NB4 (cell line): ENCODE data around the gene PPP1CC.

Experiments used
- DNase-seq: peaks from one replicate; pipeline ENCODE4 v3.0.0; 2010; ENCODE audit warnings: low read depth
- H3K4me3 ChIP-seq: one replicate; pipeline ENCODE4 v1.5.1; 2011; ENCODE audit warnings: mild to moderate bottlenecking, low read depth, low read length, moderate library complexity
- CTCF ChIP-seq: IDR thresholded peaks from one replicate; pipeline ENCODE4 v1.5.1; 2012; ENCODE audit warnings: low read depth, low read length
- MYC ChIP-seq: IDR thresholded peaks from 2 replicates; pipeline ENCODE4 v1.6.1; 2011; ENCODE audit warnings: low read depth, low read length
- POLR2A ChIP-seq: IDR thresholded peaks from 2 replicates; pipeline ENCODE4 v1.6.1; 2011; ENCODE audit warnings: mild to moderate bottlenecking; ENCODE audit not compliant: insufficient read length; ENCODE audit errors: extremely low read depth
- TF ChIP-seq, protein P1 (sequence below): IDR thresholded peaks from 2 replicates; pipeline ENCODE4 v1.6.1; 2011; ENCODE audit warnings: low read depth, low read length

PPP1CC gene

DNA sequence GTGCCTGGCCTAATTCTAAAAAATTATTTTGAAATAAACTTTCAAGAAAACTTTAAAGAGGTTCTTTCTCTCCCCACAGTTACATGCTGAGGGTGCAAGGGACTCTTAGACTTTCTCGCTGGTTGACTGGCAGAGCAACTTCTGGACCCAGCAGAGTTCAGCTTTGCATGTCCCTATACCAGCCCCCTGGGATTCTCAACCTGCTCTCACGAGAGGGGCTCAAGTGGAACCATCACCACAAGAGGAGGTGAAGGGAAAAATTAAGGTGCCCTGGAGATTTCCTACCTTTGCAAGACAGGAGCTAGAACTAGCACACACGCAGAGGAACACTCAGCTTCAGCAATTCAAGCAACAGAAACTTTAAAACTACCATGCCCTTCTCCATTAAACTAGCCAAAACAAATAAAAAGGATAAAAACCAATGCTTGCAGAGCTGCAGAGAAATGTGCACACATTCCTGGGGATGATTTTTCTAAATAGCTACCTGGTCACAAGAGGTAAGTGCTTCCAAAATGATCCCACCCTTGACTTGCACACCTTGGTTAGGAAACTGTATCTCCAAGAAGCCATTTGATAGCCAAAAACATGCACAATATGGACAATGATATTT, 56.3 kb downstream of the PPP1CC start:
- H3K4me3 ChIP-seq = peak overlapping the region; percentile 84
- no peak for TF ChIP-seq POLR2A
- TF ChIP-seq, protein P1, sequence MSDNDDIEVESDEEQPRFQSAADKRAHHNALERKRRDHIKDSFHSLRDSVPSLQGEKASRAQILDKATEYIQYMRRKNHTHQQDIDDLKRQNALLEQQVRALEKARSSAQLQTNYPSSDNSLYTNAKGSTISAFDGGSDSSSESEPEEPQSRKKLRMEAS = no peak
- TF ChIP-seq MYC = no peak
- no peak for TF ChIP-seq CTCF
- DNase-seq = no peak

DNA sequence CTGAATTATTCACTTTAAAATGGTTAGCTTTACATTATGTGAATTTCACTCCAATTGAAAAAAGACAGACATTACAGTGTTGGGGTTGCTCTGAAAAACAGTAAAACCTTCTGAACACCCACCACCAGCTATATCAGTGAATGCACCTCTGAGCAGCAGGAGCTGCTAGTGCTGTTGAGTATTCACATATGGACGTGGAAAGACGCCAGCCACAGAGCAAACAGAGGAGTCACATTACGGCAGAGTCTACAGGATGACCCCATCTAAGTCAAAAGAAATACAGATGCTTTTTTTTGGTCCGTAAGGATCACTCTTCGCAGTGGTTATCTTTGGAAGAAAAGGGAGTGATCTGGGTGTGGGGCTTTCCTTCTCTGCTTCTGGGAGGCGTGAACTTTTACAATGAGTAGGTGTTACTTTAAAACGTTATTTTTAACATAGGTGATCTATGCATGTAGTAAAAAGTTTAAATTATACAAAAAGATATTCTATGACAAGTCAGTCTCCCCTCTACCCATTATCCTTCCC, 58.3 kb downstream of the PPP1CC start:
- TF ChIP-seq CTCF (no peak), MYC (no peak), POLR2A (no peak)
- TF ChIP-seq, protein P1 = no peak
- no peak for DNase-seq
- no peak overlapping the region for H3K4me3 ChIP-seq

DNA sequence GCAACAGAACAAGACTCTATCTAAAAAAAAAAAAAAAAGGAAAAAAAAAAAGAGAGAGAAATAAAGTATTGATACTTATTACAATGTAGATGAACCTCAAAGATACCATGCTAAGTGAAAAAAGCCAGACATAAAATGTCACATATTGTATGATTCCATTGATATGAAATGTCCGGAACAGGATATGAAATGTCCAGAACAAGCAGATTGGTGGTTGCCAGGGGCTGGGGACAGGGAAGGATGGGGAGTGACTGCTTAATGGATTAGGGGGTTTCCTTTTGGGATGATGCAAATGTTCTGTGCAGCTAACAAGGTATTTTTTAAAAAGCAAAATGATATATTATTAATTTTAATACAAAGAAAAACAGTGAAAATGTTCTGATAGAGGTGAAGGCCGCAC, 58.8 kb downstream of the PPP1CC start:
- TF ChIP-seq POLR2A (no peak), CTCF (no peak), MYC (no peak)
- TF ChIP-seq, protein P1 = no peak
- no peak overlapping the region for H3K4me3 ChIP-seq
- no peak for DNase-seq

GRCh38 chr12:110680032-110680431, 62.7 kb downstream of the PPP1CC start:
- TF ChIP-seq, protein P1 = no peak
- TF ChIP-seq CTCF (no peak), POLR2A (no peak), MYC (no peak)
- DNase-seq = no peak
- H3K4me3 ChIP-seq = no peak overlapping the region

GRCh38 chr12:110679201-110679600, 63.5 kb downstream of the PPP1CC start:
- TF ChIP-seq, protein P1 = no peak
- TF ChIP-seq MYC (no peak), POLR2A (no peak), CTCF (no peak)
- no peak for DNase-seq

More at GRCh38 chr12:110679201-110679600, 63.5 kb downstream of the PPP1CC start:
- H3K4me3 ChIP-seq = no peak overlapping the region
